ENCODE measurements around the gene DCC. TPM values are rescaled to one million over a fixed set of nuclear protein-coding genes. Genes with fewer than 3 reads are reported as not detected.

DCC gene
- total RNA-seq, 1 donor from 2014 or later: 1.0 TPM

DNA sequence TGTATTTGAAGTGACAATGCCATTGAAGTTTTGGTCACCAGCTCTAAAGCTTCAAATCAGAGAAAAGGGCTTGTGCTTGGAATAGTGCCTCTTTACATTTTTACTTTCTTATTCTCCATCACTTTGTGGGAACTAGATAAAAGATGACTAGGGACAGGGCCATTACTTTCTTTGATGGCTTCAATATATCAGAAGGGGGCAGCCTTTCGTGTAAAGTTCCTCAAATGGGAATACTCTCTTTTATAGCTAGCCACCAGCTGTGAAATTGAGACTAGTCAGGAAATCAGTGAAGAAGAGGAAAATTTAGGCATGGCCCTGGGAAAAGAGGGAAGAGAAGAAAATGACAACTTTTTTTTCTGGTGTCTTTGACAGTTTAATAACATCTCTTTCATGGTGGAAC, 242.5 kb downstream of the DCC start:
- TF ChIP-seq, protein P1, sequence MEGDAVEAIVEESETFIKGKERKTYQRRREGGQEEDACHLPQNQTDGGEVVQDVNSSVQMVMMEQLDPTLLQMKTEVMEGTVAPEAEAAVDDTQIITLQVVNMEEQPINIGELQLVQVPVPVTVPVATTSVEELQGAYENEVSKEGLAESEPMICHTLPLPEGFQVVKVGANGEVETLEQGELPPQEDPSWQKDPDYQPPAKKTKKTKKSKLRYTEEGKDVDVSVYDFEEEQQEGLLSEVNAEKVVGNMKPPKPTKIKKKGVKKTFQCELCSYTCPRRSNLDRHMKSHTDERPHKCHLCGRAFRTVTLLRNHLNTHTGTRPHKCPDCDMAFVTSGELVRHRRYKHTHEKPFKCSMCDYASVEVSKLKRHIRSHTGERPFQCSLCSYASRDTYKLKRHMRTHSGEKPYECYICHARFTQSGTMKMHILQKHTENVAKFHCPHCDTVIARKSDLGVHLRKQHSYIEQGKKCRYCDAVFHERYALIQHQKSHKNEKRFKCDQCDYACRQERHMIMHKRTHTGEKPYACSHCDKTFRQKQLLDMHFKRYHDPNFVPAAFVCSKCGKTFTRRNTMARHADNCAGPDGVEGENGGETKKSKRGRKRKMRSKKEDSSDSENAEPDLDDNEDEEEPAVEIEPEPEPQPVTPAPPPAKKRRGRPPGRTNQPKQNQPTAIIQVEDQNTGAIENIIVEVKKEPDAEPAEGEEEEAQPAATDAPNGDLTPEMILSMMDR (IDR thresholded peaks at IDR 0.05; ENCODE audit: unreplicated experiment): no peak
- Mint-ChIP-seq H3K4me3 (no peak overlapping the region), H3K36me3 (no peaks in the 10 kb centered on the region)

DNA sequence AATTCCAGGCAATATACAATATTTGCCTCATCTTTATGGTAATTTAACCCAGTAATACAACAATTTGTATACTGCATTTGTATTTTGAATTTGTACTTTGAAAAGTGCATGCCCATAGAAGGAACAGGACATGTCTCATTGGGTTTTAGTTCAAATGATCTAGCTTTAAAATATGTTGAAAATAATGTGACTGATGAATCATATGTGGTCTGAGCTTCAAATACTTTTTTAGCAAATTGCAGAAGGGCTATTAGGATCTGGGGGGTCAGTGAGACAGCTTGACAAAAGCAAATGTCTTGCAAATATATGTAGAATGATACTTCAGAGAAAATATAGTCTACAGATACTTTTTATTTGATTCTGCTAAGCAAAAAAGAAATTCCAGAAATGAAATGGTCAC, 248.9 kb downstream of the DCC start:
- DNase-seq (ENCODE audit: low spot score in 2 of 2, unreplicated experiment in 2 of 2): no peak
- H3K4me3 Mint-ChIP-seq: no peak overlapping the region
- no peak overlapping the region for H3K27ac Mint-ChIP-seq
- H3K27me3 Mint-ChIP-seq (ENCODE audit: low read depth): peaks cover 1% of the 10 kb centered on the region
- no peaks in the 10 kb centered on the region for H3K4me1 Mint-ChIP-seq
- TF ChIP-seq, protein P1 (IDR thresholded peaks at IDR 0.05; ENCODE audit: unreplicated experiment): no peak
- H3K9me3 Mint-ChIP-seq: no peaks in the 10 kb centered on the region
- no peaks in the 10 kb centered on the region for H3K36me3 Mint-ChIP-seq

More for the DNA sequence above, 242.5 kb downstream of the DCC start:
- Mint-ChIP-seq H3K4me1 (peaks cover 7% of the 10 kb centered on the region), H3K27me3 (ENCODE audit: low read depth) (peaks cover 3% of the 10 kb centered on the region), H3K9me3 (no peaks in the 10 kb centered on the region), H3K27ac (no peak overlapping the region)
- DNase-seq (ENCODE audit: low spot score in 2 of 2, unreplicated experiment in 2 of 2): no peak

DNA sequence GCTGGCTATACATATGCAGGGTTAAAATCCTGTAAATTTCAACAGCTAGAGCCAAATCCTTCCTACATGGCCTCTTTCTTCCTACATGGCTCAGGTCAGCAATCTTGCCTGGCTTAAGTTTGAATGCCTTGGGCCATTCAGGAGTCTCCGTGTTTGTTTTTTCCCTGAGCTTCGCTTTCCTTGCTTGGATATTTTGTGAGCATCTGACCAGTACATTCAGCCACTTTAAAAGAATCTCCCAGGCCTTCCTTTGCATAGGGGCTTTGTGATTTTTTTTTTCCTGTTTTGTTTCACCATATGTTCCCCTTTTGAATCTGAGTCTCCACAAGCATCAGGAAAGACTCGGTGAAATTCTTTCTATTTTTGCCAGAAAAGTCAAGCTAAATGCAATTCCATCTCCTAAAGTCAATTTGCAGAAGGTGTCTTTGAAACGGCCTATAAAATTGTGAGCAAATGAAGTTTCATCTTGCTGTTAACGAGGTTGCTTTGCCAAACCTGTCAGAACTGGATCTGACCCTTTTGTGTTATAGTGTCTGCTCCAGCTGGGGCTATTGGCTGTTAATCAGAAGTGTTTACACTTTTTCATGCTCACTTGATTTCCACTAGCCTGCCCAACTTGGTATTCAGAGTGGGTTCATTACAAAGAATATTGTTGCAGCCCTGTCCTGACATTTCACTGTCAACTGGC, 256.9 kb downstream of the DCC start:
- Mint-ChIP-seq H3K4me3 (no peak overlapping the region), H3K9me3 (no peaks in the 10 kb centered on the region), H3K36me3 (no peaks in the 10 kb centered on the region), H3K27ac (no peak overlapping the region), H3K4me1 (peaks cover 7% of the 10 kb centered on the region), H3K27me3 (ENCODE audit: low read depth) (peaks cover 2% of the 10 kb centered on the region)
- TF ChIP-seq, protein P1 (IDR thresholded peaks at IDR 0.05; ENCODE audit: unreplicated experiment): no peak
- no peak for DNase-seq (ENCODE audit: low spot score in 2 of 2, unreplicated experiment in 2 of 2)

DNA sequence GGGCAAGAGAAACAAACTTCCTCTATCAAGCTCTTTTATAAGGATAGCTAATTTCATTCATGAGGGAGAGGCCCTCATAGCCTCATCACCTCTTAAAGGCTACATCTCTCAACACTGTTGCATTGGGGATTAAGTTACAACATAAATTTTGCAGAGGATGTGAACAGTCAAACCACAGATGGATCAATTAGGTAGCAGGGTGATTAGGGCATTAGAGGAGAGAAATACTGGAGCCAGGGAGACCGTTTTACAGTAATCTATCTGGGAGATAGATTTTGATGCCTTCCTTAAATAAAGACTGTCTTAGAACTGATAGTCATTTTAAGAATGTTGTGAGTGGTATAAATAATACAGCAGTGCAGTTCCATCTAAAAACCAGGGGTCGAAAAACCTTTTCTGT, 258.9 kb downstream of the DCC start:
- Mint-ChIP-seq H3K27me3 (ENCODE audit: low read depth) (peaks cover 2% of the 10 kb centered on the region), H3K4me1 (peaks cover 7% of the 10 kb centered on the region), H3K27ac (no peak overlapping the region), H3K4me3 (no peak overlapping the region), H3K36me3 (no peaks in the 10 kb centered on the region), H3K9me3 (no peaks in the 10 kb centered on the region)
- TF ChIP-seq, protein P1 (IDR thresholded peaks at IDR 0.05; ENCODE audit: unreplicated experiment): no peak
- no peak for DNase-seq (ENCODE audit: low spot score in 2 of 2, unreplicated experiment in 2 of 2)

DNA sequence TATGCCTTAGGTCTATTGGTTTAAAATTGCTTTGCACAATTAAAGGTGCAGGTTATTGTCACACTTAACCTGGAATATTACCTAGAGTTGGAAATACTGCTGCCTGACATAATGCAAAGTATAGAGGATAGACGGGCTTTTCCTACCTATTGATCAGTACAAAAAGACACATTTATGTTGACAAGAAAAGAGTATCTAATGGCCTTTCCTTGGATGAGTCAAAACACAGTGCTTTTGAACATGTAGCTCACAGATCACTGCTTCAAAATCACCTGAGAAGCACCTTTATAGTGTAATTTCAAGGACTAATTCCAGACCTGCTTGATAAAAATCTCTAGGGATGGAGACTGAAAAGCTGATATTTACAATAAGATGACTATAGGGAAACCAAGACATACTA, 262.8 kb downstream of the DCC start:
- TF ChIP-seq, protein P1 (IDR thresholded peaks at IDR 0.05; ENCODE audit: unreplicated experiment): no peak
- H3K27ac Mint-ChIP-seq: no peak overlapping the region
- peaks cover 7% of the 10 kb centered on the region for H3K4me1 Mint-ChIP-seq
- H3K4me3 Mint-ChIP-seq: no peak overlapping the region
- no peak for DNase-seq (ENCODE audit: low spot score in 2 of 2, unreplicated experiment in 2 of 2)
- no peaks in the 10 kb centered on the region for H3K9me3 Mint-ChIP-seq
- H3K36me3 Mint-ChIP-seq: no peaks in the 10 kb centered on the region
- H3K27me3 Mint-ChIP-seq (ENCODE audit: low read depth): no peaks in the 10 kb centered on the region
